HG02852 (cell line): ENCODE measurements around the gene ACSF2.

Experiments
- ATAC-seq: cut with Tn5 transposase; IDR thresholded peaks from one replicate; pipeline ENCODE4 v1.9.1; 2021; ENCODE audit warnings: mild to moderate bottlenecking, moderate library complexity; ENCODE audit not compliant: unreplicated experiment

The ACSF2 gene

DNA sequence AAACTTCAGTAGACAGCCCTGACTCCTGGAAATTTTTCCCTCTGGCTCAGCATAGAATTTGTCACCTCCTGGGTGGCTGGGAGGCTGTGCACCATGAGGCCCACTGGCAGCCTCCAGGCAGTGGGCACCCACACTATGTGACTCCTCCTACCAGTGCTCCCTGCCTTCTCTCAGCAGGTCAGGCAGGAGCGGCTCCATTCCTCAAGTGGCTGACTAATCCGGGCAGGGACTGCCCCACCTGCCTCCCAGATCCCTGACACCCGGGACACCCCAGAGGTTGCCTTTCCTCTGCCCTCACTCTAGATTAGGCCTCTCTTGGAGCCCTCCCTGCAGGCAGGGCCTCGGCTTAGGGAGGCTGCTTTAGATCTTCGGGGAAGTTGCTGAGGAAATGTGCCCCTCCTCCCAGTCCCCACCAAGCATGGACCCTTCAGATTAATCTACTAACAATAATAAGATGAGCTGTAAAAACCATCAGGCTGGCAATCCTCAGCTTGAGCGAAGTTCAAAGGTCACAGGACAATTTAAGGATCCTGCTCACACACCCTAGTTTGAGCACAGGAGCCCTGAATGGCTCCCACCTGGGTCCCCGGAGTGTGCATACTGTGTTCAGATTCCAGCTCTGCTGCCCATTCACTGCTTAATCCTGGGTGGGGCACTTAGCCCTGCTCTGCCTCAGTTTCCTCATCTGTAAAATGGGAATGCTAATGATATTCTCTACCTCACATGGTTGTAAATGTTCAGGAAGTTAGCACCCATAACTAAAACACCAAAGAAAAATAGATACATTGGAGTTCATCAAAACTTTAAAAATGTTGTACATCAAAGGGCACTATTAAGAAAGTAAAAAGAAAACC lies 72.2 kb downstream of the ACSF2 start:
- ATAC-seq, result no peak

DNA sequence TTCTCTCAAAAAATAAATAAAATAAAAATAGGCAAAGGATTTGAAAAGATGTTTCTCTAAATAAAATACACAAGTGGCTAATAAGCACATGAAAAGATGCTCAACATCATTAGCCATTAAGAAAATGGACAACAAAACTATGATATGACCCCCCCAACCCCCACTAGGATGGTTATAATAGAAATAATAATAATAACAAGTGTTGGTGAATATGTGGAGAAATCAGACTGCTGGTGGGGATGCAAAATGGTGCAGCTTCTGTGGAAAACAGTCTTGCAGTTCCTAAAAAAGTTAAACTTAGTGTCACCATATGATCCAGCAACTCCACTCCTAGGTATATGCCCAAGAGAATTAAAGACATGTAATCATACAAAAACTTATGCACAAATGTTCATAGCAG lies 73.3 kb downstream of the ACSF2 start:
- no peak for ATAC-seq

DNA sequence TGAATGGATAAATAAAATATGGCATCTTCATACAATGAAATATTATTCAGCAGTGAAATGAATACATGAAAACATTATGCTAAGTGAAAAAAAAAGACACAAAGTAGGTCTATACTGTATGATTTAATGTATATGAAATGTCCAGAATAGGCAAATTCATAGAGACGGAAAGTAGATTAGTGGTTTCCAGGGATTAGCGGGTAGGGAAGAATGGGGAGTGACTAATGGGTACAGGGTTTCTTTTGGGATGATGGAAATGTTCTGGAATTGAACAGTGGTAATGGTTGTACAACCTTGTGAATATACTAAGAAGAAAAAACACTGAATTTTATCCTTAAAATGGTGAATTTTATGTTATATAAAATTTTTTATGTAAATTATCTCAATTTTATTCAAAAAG lies 73.7 kb downstream of the ACSF2 start:
- ATAC-seq, result no peak

DNA sequence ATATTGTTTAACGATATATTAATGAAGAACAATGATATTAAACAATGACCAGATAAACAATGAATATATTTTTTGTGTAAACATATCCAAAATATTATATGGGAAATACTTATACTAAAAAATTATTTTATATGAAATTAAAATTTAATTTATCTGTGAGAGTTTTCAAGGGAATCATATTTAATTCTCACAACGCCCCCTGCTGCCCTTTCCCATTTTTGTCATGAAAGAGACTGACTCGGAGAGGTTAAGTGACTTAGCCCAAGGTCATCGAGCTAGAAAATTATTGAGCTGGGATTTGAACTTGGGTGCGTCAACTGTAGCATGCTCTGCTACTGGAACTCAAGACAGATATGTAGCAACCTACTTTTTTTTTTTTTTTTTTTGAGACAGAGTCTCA lies 75.0 kb downstream of the ACSF2 start:
- no peak for ATAC-seq

DNA sequence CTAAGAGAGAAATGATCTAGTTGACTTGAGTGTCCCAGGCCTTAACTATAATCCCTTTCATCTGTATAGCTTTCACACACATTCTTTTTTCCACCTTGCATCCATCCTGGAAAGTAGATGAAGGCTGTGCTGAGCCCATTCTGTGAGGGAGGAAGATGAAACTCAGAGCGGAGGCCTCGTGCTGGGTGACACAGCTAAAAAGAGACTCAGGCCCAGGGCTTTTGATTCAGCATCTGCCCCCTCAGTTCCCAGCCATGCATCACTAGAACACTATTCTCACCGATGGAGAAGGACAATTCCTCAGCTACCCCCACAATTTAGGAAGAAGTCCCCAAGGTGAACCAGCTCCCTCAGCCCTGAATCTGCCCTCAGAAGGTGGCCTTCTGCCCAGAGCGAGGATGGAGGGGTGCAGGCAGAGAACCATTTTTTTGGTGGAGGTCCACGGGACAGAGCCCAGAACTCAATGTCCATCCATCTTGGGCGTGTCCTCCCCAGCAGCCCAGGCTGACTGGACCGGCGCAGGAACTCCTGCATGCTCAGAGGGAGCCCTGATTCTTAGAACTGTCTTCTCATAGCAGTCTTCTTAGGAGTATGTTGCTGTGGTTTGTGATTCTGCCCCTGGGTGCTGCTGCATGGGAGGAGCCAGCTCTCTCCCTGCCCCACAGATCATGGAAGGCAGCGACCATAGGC lies 76.4 kb downstream of the ACSF2 start:
- ATAC-seq, result no peak

DNA sequence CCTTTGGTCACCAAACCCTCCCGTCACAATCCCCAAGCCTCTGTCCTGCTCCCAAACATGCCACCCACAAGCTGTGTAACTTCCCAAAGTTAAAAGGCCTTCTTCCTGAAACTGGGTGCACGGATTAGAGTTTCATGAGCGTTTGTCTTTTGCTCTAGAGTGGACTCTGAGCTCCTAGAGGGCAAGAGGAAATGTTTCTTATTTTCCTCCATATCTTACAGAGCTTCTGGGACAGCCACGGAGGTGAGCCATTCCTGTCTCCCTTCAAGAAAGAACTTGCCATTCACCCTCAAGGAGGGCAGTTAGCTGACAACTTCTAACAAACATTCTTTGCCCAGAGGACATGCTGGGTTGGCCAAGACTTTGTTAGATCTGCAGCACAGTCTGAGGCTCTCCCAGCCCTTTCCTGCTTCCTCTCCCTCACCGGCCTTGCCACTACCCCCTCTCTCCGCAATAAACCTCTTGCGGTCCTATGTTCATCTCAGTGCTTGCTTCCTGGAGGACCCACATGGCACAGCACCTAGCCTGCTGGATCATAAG lies 79.6 kb downstream of the ACSF2 start:
- ATAC-seq, result no peak

DNA sequence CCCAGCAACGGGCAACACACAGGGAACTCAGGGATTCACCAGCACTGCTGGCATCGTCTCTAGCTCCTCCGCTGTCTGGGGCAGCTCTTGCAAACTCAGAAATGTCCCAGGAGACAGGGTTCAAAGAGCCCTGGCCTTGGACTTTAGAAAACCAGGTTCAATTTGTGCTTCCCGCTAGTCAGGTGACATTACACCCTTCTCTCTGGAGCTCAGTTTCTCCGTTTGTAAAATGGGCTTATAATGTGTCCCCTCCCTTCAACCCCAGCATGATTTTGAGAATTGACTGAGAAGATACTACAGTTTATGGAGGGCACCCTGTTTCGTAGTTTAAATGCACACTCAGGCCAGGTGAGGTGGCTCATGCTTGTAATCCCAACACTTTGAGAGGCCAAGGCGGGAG lies 80.3 kb downstream of the ACSF2 start:
- no peak for ATAC-seq

DNA sequence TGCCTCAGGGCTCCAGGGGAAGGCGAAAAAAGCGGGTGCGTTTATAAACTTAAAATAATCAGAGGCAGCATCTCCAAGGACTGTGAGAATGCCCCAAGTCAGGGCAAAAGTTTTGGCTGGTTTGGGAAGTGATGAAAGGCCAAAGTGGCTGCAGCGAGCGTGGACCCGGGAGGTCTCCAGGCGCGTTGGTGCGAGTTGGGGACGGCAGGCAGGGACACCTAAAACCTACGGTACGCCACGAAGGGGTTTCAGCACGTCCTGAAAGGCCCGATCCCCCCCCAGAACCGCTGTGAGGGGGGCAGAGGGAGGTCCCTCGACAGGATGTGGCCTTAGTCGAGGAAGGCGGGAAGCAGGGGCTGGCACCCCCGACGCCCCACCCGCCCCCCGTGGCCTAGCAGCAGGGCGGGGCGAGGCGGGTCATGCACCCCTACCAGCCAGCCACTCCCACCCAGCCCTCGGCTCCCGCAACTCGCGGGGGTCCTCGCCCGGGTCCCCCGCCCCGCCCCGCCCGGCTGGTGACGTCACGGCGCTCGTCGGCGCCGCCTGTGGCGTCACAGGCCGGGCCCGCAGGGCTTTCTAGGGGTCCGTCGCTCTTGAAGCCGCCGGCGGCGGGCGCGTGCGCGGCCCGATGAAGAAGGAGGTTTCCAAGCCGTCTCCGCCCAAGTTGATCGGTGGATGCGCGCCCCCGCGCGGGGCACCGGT lies 82.0 kb downstream of the ACSF2 start, which contains the start of gene MYCBPAP:
Gene MYCBPAP, plus strand, starts transcription at position 569 of the 702 bp plus-strand sequence. CDS start 236 bp downstream, outside the sequence.
- no peak for ATAC-seq

DNA sequence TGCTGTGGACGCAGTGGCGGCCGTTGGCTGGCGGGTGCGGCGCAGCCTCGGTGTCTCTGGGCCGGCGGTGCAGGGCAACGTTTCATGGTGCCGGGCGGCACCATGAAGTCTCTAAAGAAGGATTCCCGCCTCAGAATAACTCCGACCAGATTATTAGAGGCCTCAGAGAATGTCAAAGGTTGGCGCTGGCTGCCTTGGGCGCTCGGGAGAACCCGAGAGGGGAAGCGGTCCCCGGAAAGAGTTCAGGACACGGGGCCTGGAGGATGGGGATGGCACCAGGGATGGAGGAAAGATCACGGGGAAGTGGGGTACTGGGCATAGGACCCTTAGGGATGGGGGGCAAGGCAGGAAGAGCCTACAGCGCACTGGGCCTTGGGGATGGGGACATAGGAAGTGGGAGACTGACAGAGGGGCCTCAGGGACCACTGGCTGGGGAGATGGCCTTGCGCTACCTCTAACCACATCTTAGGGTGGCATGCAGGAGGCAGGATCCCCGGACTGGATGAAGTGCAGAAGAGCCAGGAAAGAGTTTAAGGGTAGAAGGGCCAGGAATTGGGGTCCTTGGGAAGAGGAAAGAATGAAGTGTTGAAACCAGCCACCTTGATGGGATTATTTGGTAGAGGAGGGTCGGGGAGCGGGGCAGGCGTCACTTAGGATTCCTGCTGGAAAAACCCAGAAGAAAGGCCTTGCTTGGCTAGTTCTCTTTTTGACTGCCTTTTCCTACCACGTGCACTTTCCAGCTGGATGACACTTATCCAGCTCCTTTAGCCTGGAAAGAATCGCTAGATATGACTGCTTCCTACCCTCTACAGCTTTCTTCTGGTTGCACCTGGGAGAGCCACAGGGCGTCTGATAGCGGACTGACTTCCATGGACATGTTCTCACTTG lies 82.8 kb downstream of the ACSF2 start:
- ATAC-seq, result no peak

DNA sequence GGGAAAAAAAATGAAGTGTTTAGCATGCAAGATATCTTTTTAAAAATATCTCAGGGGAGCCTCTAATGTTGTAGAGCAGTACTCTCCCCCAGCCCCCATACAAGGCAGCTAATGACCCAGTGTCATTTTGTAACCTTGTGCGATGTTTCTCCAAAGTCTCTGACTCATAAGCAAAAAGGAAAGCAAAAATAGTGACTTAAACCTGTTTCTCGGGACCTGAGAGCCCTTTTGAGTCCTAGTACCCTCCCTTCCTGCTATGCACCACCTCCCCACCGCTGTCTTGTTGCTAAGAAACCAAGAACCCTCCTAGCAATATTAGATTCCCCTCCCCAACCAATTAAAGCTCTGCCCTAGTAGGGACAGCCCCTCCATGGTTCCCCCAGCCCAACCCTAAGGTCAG lies 85.0 kb downstream of the ACSF2 start:
- ATAC-seq, result peak; percentile 75

DNA sequence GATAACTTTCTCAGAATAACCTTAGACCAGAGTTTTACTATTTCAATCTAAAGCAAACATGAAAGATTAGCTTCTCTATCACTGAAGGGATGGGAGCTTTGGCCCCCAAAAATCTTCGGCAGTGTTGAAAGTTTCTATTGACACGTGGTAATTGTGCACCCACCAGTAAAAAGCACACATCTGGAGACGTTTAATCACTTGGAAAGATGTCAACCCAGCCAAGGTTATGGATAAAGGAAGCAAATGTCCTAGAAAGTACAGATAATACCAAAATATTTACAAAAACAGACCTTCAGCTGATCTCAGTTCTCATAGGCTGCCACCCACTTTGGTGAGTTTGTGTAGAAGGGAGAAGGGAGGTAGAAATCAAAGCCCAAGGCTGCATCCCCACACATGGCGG lies 87.5 kb downstream of the ACSF2 start:
- no peak for ATAC-seq

DNA sequence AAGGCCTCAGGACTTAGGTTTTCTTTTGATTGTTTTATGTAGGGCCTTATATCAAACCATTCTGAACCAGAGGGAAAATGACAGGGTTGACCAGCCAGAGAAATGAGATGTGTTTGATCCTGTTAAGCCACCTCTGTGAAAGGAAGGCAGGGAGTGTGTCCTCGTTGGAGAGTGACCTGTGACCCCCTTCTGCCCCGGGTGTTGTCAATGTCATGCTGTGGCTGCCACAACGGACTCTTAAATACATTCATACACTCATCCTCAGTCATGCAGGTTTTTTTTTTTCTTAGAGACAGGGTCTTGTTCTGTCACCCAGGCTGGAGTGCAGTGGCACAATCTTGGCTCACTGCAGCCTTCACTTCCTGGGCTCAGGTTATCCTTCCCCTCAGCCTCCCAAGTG lies 88.4 kb downstream of the ACSF2 start:
- no peak for ATAC-seq

DNA sequence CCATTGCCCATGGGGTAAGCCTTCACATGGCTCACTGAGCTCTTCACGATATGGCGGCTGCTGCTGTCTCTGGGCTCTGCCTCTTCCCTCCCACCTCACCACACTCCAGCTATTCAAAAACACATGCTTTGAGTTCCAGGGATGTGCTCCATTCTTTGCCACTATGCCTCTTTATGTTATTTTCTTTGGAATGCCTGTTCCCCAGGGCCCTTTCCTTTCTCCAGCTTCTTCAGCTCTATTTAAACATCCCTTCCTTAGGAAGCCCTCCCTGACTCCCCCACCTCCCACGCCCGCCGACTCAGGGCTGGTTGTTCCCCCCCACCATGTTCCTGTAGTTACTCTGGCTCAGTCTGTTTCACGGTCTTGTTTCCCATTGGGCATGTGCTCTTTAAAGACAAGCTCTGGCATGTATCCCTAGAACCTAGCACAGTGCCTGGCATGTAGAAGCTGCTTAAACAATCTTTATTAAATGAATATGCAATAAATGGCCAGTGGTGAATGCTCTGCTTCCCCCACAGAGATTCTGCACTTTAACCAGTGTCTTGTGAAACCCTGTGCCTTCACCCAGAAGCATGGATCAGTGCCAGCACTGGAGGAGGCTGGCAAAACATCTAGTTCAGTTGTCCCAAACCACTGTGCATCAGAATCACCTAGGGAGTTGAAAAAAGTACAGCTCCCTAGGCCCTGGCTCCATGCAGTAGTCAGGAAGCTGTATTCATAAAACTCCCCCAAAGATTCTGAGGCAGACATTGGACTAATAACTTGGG lies 89.1 kb downstream of the ACSF2 start:
- no peak for ATAC-seq

DNA sequence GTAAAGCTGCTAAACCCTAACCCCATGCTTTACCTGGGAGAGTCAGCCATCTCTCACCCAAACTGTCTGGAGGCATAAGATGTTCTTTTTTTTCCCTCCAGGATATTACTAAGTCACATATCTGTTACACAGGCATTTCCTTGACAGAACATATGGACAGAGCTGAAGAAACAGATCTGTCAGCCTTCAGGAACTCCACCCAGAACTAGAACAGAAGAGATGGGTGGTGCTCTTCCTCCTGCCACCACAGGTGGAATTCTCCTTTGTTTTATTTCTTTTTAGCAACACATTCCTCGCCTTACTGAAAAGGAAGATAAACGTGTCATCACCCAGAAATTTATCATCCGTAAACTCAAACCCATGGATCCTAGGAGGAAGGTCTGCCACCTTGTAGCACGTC lies 91.0 kb downstream of the ACSF2 start:
- ATAC-seq, result no peak

DNA sequence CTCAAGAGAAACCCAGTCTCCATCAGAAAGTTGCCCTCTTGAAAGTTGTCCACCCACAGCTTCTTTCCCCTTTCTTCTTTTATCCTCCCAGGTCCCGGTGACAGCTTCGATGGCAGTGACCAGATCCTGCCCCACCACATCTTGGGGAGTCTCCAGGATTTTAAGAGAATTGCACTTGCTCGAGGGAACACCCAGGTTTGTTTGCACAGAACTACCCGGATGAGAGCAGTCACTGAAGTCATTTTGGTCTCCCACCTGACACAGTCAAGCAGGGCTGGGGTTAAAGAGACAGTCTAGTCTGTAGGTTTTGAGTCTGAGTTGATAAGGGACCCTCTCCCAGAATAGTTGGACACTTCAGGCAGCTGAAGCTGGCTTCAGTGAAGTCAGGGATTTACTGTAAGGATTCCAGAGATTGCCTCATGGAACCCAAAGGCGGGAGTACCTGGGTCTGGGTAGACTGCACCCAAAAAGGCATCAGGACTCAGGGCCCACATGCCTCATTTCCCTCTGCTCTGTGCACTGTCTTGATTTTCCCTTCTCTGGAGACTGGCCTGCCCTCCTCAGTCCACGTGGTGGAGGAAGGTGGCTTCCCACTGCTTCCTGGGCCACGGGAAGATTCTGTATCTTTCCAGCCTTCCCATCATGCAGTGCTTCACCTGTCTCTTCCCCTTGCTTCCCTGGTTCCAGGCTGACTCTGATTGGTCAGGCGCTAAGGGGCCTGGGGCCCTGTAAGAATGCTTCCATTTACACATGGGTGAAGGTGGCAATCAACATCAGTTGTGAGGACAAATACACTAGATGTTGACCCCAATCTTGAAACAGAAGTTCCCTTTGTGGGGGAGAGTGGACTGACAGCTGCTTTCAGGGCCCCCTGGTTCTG lies 91.7 kb downstream of the ACSF2 start:
- ATAC-seq, result no peak

DNA sequence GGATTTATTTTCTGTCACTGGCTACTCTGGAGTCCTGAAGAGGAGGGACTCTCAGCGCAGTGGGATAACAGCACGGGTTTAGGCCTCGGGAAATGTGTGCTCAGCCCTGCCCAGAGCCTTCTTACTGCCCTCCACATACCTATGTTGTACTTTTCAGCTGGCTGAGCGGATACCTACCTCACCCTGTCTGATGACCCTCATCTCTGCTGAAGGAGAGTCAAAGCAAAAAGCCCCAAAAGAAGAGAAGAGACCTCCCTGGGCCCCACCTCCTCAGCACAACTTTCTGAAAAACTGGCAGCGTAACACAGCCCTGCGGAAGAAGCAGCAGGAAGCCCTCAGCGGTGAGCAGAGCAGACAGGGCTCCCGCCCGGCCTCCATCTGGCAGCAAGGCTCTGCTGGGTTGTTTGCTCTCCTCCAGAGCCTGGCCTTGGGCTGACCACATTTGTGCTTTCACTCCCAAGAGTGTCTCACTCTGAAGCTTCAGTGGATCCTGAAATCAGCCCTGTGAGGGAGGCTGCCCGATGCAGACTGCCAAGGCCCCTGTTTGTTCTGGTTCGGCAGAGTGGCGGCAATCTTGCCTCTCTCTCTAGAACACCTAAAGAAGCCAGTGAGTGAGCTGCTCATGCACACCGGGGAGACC lies 92.5 kb downstream of the ACSF2 start:
- no peak for ATAC-seq

DNA sequence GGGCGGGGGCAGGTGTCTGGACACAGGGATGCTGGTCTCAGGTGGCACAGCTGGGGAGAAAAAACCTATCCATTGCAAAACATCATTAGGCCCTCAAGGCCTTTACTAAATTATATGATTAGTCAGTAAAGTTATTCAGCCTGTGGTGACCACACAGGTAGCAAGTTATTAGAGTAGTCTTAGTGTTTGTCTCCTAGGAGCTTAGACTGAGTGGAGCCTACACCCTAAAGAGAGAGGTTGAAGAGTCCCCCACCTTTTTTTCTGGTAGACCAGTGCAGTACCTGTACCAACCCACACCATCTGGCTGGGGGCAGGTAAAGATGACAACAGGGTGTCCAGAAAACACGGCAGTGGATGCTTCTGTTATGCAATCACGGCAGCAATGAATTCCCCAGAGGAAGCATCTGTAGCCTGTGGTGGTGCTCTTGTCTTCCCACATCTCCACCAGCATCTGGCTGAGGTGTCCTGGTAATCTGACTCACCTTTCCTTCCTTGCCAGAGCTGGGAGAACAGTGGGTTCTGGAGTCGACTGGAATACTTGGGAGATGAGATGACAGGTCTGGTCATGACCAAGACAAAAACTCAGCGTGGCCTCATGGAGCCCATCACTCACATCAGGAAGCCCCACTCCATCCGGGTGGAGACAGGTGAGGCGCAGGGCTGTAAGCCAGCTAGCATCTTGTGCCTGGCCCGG lies 93.3 kb downstream of the ACSF2 start:
- no peak for ATAC-seq

DNA sequence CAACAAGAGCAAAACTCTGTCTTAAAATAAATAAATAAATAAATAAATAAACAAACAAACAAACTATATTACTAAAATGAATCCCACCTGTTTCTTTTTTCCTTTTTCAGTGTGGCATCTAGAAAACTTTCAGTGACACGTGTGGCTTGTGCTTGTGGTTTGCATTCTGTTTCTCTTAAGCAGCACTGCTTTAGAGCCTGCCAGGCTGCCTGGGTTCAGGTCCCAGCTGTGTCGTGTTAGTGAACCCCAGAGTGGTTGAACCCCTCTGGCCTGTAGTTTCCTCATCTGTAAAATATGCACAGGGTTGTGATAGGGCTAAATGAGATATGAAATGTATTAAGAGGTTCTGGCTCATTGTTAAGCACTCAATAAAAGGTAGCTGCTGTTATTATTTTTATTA lies 94.5 kb downstream of the ACSF2 start:
- no peak for ATAC-seq
